ENCODE data around the gene RITA1. TPM values are rescaled to one million over a fixed set of nuclear protein-coding genes. Genes with fewer than 3 reads are reported as not detected.
A peak's percentile ranks its signal among the peaks of the same experiment; 100 is the strongest.

RITA1 gene
- total RNA-seq, 1 experiment from 2014 or later, result 33.6 TPM

DNA sequence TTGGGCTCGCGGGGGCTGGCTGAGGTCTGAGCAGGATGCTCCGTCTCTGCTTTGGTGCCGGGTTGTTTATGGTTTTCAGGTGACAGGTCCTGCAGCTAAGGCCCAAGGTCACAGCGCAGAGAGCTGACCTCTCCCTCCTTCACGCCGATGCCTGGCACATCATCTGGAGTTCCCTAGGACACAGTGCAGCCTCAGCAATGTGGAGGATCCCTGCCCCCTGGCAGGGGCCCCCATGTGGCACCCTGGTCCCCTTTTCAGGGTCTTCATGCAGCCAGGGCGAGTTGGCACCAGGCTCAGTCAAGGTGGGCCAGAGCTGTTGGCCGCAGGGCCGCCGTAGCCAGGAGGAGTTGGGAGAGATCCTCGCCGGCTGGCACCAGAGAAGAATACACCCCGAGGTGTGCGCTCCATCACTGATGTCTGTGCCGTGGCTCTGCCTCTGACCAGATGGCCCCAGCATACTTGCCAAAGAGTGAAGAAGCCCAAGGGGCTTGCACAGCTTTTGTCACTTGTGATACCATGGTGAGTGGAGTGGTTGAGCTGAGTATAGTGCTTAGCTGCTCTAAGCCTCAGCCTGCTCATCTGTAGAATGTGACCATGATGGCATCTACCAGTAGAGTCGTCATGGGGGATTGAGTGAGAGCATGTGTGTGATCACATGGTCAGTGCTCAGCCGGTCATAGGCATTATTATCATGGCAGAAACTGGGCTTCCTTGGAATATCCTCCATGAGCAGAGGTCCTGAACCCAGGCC lies 46.7 kb downstream of the RITA1 start:
- Histone ChIP-seq H3K4me1 (peaks cover 64% of the 10 kb centered on the region), H3K36me3 (ENCODE audit: control insufficient read depth, insufficient read depth, low read length) (peaks cover 17% of the 10 kb centered on the region), H3K27me3 (replicated peaks; ENCODE audit: control insufficient read depth, insufficient read depth, low read length) (no peaks in the 10 kb centered on the region), H3K4me3 (ENCODE audit: low read depth, low read length) (no peak overlapping the region), H3K9me3 (no peaks in the 10 kb centered on the region)
- H3K27me3 Mint-ChIP-seq (ENCODE audit: insufficient read depth, unreplicated experiment), result no peaks in the 10 kb centered on the region
- TF ChIP-seq, protein P1, sequence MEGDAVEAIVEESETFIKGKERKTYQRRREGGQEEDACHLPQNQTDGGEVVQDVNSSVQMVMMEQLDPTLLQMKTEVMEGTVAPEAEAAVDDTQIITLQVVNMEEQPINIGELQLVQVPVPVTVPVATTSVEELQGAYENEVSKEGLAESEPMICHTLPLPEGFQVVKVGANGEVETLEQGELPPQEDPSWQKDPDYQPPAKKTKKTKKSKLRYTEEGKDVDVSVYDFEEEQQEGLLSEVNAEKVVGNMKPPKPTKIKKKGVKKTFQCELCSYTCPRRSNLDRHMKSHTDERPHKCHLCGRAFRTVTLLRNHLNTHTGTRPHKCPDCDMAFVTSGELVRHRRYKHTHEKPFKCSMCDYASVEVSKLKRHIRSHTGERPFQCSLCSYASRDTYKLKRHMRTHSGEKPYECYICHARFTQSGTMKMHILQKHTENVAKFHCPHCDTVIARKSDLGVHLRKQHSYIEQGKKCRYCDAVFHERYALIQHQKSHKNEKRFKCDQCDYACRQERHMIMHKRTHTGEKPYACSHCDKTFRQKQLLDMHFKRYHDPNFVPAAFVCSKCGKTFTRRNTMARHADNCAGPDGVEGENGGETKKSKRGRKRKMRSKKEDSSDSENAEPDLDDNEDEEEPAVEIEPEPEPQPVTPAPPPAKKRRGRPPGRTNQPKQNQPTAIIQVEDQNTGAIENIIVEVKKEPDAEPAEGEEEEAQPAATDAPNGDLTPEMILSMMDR (IDR thresholded peaks at IDR 0.05; ENCODE audit: insufficient read depth in 1 of 2, low read depth in 1 of 2, low read length in 1 of 2, severe bottlenecking in 1 of 2, unreplicated experiment in 1 of 2), result no peak
- intact Hi-C loops (cut with micrococcal nuclease; ENCODE audit: unreplicated experiment), result no loop called here
- ChIA-PET POLR2A (interaction anchor here (1.0 kb wide), 1 partner anchor 9 kb away, joined by 4 read pairs; no protein-coding TSS in a partner anchor), CTCF (no interaction called here)
- BruUV-seq (replicated peaks), result TSS peak; percentile 17
- no peaks in the 10 kb centered on the region for H3K9me3 Mint-ChIP-seq (ENCODE audit: unreplicated experiment)
- H3K4me1 Mint-ChIP-seq (ENCODE audit: low read depth, unreplicated experiment), result peaks cover 42% of the 10 kb centered on the region
- H3K36me3 Mint-ChIP-seq (ENCODE audit: insufficient read depth, unreplicated experiment), result peaks cover 52% of the 10 kb centered on the region
- no peak overlapping the region for H3K4me3 Mint-ChIP-seq (ENCODE audit: unreplicated experiment)
- peak overlapping the region; percentile 95 for H3K27ac Mint-ChIP-seq (ENCODE audit: unreplicated experiment)
- DNase-seq, result no peak

DNA sequence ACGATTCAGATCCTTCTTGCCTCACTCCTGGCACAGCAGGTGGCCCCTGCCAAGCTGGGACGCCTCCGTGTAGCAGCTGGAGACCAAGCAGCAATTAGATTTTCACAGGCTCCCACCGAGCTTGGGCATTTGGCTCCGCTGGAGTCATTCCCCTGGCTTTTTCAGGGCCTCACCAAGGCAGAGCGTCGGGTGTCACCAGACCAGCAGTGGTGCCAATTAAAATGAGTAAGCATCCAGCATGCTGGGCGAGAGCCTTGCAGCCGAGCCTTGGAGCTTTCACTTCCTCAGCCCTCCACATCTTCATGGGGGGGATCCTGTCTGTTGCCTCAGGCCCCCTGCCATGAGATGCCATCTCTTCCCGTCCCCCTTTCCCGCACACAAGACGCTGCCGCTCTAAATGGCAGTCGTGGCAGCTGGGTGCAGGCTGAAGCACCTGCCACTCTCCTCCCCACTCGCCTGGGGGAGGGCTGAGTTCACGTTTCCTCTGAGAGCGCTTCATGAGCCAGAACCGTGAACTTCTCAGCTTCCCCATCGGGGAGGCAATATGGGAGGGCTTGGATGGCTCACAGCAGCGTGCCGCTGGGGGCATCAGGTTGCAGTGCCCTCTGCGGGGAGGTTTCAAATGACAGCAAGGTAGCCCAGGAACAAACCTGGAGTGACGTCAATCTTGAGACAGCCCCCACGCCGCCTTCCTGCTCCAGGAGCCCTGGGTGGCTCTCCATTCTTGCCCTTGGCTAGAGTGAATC lies 47.5 kb downstream of the RITA1 start:
- CTCF ChIA-PET, result no interaction called here
- BruUV-seq (replicated peaks), result no TSS peak
- peaks cover 58% of the 10 kb centered on the region for H3K4me1 ChIP-seq
- no peak overlapping the region for H3K4me3 ChIP-seq (ENCODE audit: low read depth, low read length)
- no peaks in the 10 kb centered on the region for H3K27me3 ChIP-seq (replicated peaks; ENCODE audit: control insufficient read depth, insufficient read depth, low read length)
- intact Hi-C loops (cut with micrococcal nuclease; ENCODE audit: unreplicated experiment), result no loop called here
- H3K4me3 Mint-ChIP-seq (ENCODE audit: unreplicated experiment), result no peak overlapping the region
- peak overlapping the region; percentile 66 for H3K27ac Mint-ChIP-seq (ENCODE audit: unreplicated experiment)
- no peaks in the 10 kb centered on the region for H3K9me3 Mint-ChIP-seq (ENCODE audit: unreplicated experiment)
- H3K9me3 ChIP-seq, result no peaks in the 10 kb centered on the region
- peaks cover 52% of the 10 kb centered on the region for H3K36me3 Mint-ChIP-seq (ENCODE audit: insufficient read depth, unreplicated experiment)
- TF ChIP-seq, protein P1 (IDR thresholded peaks at IDR 0.05; ENCODE audit: insufficient read depth in 1 of 2, low read depth in 1 of 2, low read length in 1 of 2, severe bottlenecking in 1 of 2, unreplicated experiment in 1 of 2), result no peak
- no peaks in the 10 kb centered on the region for H3K27me3 Mint-ChIP-seq (ENCODE audit: insufficient read depth, unreplicated experiment)
- POLR2A ChIA-PET, result interaction anchor here (1.0 kb wide), 1 partner anchor 10 kb away, joined by 4 read pairs; no protein-coding TSS in a partner anchor
- peaks cover 42% of the 10 kb centered on the region for H3K4me1 Mint-ChIP-seq (ENCODE audit: low read depth, unreplicated experiment)
- DNase-seq, result no peak
- peaks cover 17% of the 10 kb centered on the region for H3K36me3 ChIP-seq (ENCODE audit: control insufficient read depth, insufficient read depth, low read length)

DNA sequence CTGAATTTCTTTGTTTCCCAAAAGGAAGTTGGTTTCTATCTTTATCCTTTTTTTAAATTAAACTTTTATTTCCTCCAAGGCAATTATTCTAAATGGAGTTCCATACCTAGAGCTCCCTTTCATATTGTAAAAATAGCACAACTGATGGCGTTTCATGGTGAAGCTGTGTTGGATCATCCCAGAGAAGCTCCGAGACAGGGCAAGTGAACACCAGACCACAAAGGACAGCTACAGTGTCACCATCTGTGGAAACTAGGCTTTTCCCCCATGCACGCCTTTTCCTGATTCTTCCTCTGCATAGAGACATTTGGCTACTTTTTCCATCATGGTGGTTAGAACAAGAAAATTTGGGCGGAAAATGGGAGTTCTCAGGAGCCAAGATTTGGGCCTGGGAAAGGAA lies 48.4 kb downstream of the RITA1 start:
- Histone ChIP-seq H3K9me3 (no peaks in the 10 kb centered on the region), H3K4me3 (ENCODE audit: low read depth, low read length) (no peak overlapping the region), H3K36me3 (ENCODE audit: control insufficient read depth, insufficient read depth, low read length) (peaks cover 17% of the 10 kb centered on the region), H3K4me1 (peaks cover 54% of the 10 kb centered on the region), H3K27me3 (replicated peaks; ENCODE audit: control insufficient read depth, insufficient read depth, low read length) (no peaks in the 10 kb centered on the region)
- no peak overlapping the region for H3K4me3 Mint-ChIP-seq (ENCODE audit: unreplicated experiment)
- no TSS peak for BruUV-seq (replicated peaks)
- H3K27me3 Mint-ChIP-seq (ENCODE audit: insufficient read depth, unreplicated experiment), result no peaks in the 10 kb centered on the region
- ChIA-PET CTCF (no interaction called here), POLR2A (no interaction called here)
- no peaks in the 10 kb centered on the region for H3K9me3 Mint-ChIP-seq (ENCODE audit: unreplicated experiment)
- H3K4me1 Mint-ChIP-seq (ENCODE audit: low read depth, unreplicated experiment), result peaks cover 42% of the 10 kb centered on the region
- intact Hi-C loops (cut with micrococcal nuclease; ENCODE audit: unreplicated experiment), result no loop called here
- TF ChIP-seq, protein P1 (IDR thresholded peaks at IDR 0.05; ENCODE audit: insufficient read depth in 1 of 2, low read depth in 1 of 2, low read length in 1 of 2, severe bottlenecking in 1 of 2, unreplicated experiment in 1 of 2), result no peak
- peaks cover 58% of the 10 kb centered on the region for H3K36me3 Mint-ChIP-seq (ENCODE audit: insufficient read depth, unreplicated experiment)
- no peak for DNase-seq
- H3K27ac Mint-ChIP-seq (ENCODE audit: unreplicated experiment), result peak overlapping the region; percentile 66
